NCI-H146 (cell line): ENCODE measurements around the gene GZMM.
A peak's percentile ranks its signal among the peaks of the same experiment; 100 is the strongest.

Source experiments
- DNase-seq: peaks from one replicate; lab custom pipeline; 2025; lab: John Stamatoyannopoulos, UW

The GZMM gene

DNA sequence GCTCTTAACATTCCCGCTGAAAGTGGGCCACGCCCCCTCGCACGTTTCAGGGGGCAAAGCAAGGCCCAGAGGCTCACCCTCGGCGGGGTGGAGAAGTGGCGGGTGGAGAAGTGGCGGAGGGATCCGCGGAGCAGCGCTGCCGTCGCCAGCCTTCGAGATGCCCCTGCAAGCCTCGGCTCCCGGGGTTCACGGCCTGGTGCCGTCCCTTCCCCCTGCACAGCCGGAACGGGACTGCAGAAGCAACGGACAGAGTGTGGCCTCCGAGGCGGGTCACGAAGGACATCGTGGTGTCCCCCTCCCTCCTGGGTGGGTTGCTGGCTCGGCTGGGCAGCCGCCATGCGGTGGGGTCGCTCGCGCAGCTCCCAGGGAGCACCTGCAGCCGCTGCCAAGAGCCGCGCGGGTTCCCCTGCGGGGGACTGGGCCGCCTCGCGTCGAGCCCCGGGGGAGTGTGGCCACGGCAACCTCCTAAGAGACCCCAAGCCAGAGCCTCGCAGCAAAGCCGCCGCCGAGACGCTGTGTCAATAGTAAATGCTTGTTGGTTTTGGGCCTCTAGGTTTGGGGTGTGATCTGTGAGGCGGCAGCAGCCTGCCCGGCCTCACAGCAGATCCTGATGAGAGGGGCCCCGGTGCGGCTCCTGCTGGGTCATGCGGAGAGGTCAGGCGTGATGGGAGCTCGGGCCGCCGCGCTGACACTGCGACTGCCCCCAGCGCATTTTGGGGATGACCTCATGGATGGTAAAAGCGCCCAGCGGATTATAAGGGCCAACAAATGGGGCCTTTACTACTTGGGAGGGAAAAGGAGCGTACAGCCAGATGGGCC lies 31.1 kb upstream of the GZMM start:
- DNase-seq = peak; percentile 43

DNA sequence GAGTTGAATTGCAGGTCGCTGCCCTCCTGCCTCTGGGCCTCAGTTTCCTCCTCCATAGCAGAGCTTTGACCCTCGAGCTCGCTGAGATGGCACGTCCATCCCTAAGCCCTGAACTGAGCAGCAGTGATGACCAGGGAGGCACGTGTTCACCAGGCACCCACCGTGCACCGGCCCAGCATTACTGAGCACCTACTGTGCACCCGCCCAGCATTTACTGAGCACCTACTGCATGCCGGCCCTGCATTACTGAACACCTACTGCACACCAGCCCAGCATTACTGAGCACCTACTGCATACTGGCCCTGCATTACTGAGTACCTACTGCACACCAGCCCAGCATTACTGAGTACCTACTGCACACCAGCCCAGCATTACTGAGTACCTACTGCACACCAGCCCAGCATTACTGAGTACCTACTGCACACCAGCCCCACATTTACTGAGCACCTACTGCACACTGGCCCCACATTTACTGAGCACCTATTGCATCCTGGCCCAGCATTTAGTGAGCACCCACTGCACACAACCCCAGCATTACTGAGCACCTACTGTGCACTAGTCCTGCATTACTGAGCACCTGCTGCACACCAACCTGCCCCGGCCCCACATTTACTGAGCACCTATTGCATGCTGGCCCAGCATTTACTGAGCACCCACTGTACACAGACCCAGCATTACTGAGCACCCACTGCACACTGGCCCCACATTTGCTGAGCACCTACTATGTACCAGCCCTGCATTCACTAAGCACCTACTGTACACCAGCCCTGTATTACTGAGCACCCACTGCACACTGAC lies 30.3 kb upstream of the GZMM start:
- no peak for DNase-seq

DNA sequence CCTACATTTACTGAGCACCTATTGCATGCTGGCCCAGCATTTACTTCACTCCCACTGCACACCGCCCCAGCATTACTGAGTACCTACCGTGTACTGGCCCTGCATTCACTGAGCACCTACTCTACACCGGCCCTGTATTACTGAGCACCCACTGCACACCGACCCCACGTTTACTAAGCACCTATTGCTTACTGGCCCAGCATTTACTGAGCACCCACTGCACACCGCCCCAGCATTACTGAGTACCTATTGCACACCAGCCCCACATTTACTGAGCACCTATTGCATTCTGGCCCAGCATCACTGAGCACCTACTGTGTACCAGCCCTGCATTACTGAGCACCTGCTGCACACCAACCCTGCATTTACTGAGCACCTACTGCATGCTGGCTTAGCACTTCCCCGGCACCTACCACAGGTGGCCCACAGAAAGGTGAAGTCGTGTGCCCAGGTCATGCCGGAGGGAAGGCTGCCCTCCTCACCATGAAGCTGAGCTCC lies 29.6 kb upstream of the GZMM start:
- no peak for DNase-seq

DNA sequence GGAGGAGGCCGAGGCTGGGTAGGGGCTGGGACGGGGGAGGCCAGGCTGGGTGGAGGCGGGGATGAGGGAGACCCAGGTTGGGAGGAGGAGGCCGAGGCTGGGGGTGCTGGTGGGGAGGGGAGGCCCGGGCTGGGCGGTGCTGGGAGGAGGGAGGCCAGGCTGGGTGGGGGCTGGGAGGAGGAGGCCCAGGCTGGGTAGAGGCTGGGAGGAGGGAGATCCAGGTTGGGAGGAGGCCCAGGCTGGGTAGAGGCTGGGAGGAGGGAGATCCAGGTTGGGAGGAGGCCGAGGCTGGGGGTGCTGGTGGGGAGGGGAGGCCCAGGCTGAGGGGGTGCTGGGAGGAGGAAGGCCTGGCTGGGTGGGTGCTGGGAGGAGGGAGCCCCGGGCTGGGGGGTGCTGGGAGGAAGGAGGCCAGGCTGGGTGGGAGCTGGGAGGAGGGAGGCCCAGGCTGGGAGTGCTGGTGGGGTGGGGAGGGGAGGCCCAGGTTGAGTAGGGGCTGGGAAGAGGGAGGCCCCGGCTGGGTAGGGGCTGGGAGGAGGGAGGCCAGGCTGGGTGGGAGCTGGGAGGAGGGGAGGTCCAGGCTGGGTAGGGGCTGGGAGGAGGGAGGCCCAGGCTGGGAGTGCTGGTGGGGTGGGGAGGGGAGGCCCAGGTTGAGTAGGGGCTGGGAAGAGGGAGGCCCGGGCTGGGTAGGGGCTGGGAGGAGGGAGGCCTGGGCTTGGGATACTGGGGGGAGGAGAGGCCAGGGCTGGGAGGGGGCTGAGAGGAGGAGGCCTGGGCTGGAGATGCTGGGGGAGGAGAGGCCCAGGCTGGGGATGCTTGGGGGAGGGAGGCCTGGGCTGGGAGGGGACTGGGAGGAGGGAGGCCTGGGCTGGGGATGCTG lies 25.9 kb upstream of the GZMM start:
- DNase-seq = no peak

DNA sequence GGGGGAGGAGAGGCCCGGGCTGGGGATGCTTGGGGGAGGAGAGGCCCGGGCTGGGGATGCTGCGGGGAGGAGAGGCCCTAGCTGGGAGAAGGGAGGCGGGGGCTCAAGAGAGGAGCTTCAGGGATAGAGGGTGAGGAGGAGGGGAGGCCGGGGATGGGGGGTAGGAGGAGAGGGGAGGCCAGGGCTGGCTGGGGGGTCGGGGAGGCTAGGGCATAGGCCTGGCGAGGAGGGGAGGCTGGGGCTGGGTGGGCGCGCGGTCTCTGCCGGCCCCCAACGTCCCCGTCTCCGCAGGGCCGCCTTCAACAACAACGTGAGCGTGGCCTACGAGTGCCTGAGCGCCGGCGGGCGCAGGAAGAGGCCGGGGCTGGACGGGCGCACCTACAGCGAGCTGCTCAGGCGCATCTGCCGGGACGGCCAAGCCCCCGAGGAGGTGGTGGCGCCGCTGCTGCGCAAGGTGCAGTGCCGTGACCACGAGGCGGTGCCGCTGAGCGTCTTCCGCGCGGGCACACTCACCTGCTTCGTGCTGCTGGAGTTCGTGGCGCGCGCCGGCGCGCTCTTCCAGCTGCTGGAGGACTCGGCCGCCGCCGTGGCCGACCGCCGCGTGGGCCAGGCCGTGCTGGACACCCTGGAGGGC lies 25.1 kb upstream of the GZMM start:
- DNase-seq = no peak

DNA sequence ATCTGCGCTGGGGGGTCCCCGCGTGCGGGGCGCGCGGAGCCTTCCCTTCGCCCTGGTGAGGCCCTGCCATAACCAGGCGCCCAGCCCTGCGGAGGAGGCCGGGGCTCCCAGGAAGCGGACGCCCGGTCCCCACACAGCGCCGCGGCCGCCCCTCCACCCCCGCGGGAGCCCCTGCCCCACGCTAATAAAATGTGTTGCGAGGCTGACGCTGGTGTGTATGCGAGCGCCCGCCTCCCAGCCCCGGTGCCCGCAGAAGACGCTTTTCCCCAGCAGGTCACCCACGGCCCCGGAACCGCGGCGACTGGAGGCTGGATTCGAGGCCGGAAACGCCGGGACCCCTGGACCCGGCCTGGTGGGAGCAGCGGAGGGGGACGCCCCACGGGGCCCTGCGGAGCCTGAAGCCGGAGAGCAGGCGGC lies 24.4 kb upstream of the GZMM start:
- DNase-seq = no peak

DNA sequence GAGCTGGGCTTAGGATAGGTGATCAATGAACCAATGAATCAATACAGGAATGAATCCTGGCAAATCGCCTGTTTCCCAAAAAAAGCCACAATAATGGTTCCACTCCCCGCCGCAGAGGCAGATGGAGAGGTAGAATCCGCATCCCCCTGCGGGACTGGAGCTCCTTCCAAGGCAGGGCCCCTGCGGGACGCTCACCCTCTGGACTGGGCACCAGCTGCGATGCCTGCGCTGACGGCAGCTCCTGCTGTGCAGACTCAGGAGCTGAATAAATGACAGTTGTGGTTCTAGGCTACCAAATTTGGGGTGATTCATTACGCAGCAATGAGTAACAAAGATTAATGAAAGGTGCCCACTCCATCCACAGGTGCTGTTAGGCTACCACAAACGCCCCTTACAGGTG lies 21.1 kb upstream of the GZMM start:
- no peak for DNase-seq

DNA sequence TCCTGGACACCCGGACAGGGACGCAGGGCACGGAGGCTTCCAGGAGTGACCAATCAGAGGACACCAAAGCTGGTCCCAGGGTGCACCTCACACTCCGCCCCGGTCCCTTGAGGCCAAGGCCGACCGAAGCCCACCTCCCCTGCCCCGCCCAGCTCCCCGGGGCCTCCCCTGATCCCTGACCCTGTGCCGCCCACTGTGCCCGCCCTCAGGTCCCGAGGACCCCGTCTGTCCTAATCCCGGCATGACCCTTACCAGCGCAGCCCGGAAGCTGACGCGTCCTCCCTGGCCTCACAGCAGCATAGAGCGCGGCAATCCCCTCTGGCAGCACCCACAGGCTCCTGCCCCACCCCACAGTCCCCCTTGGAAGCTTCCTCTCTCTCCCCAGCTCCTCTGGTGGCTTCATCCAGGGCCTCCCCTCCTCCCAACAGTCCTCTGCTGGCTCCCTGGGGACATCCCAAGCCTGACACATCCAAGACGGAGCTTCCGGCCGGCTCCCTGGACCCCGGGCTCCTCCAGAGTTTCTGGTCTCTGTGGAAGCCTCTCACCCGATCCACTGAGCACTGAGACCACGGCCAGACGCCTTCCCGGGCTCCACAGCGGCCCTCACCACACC lies 19.7 kb upstream of the GZMM start:
- peak; percentile 64 for DNase-seq

DNA sequence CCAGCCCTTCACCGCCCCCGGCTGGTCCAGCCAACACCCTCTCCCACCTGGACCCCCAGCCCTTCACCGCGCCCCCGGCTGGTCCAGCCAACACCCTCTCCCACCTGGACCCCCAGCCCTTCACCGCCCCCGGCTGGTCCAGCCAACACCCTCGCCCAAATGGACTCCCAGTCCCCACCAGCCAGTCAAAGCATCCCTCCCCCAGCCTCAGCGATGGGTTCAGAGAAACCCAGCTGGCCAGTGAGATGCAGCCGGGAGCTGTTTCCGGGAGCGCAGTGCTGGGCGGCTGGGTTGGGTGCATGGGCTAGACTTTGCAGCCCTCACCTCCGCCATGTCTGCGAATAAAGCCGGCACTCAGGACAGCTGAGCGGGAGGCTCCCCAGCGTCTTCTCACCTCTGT lies 18.8 kb upstream of the GZMM start:
- DNase-seq = no peak

DNA sequence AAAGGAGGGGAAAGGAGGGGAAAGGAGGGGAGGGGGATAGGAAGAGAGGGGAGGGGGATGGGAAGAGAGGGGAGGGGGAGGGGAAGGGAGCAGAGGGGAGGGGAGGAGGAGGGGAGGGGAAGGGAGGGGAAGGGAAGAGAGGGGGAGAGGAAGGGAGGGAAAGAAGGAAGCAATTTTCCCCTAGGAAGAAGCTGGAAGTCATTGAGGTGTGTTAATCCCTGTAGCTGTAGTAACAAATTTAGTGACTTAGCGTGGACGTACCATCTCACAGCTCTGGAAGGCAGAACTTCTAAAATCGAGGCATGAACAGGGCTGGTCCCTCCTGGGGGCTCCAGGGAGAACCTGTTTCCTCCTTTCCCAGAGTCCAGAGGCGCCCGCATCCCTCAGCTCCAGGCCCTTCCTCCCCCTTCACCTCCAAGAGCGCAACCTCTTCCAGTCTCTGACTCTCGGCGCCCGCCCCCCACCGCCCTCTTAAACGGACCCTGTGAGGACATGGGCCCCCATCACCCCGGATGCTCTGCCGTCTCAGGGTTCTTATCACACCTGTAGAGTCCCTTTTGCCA lies 17.9 kb upstream of the GZMM start:
- DNase-seq = no peak

DNA sequence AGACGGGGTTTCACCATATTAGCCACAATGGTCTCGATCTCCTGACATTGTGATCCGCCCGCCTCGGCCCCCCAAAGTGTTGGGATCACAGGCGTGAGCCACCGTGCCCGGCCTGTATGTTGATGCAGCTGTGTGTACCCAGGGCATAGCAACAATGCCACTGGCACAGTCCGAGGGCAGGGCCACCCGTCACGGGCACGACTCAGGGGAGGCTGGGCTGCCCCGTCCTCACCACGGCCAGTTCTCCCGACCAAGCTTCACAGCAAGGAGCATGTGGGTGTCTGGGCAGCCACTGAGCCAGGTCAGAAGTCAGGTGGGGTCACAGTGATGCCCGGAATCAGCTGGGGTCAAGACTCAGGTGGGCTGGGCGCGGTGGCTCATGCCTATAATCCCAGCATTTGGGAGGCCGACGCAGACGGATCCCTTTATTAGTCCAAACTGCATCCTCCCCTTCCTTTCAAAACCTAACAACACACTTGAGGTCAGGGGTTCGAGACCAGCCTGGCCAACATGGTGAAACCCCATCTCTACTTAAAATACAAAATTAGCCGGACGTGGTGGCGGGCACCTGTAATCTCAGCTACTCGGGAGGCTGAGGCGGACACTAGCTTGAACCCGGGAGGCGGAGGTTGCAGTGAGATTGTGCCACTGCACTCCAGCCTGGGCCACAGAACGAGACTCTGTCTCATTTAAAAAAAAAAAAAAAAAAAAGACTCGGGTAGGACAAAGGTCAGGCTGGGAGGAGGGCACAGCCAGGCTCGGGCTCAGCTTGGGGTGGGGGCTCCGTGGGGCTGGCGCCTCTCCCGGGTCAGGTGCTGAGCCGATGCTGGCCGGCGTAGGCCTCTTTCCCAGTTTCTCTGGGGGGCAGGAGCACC lies 13.5 kb upstream of the GZMM start:
- DNase-seq = no peak

DNA sequence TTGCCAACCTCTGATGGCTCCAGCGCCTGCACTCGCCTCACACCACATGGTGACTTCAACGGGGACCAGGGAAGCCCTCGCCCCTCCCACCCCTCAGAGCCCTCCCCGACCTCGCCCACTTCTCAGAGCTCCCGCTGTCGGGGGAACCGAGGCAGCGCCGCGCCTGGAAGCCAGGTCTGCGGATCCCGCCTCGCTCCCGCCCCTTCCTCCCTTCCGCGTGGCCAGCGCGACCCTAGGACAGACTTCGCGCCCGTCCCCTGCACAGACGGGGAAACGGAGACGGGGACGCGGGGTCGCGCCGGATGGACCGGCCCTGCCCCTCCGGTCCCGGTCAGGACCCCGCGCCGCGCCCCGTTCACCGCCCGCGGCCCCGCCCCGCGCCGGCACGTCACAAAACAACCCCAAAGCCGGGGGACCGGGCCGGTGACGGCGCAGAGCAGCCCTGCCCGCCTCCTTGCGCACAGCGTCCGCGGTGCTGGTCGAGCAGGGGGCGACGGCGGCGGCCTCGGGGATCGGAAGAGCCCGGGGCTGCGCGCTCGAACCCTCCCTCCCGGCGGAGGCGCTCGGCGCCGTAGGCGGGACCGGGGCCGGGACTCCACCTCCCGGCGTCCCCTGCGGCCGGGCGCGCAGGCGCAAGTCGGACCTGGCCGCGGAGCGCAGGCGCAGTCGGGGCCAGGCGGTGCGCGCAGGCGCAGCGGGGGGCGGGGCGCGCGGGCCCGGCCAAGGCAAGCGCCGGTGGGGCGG lies 12.7 kb upstream of the GZMM start:
- DNase-seq = peak; percentile 76

DNA sequence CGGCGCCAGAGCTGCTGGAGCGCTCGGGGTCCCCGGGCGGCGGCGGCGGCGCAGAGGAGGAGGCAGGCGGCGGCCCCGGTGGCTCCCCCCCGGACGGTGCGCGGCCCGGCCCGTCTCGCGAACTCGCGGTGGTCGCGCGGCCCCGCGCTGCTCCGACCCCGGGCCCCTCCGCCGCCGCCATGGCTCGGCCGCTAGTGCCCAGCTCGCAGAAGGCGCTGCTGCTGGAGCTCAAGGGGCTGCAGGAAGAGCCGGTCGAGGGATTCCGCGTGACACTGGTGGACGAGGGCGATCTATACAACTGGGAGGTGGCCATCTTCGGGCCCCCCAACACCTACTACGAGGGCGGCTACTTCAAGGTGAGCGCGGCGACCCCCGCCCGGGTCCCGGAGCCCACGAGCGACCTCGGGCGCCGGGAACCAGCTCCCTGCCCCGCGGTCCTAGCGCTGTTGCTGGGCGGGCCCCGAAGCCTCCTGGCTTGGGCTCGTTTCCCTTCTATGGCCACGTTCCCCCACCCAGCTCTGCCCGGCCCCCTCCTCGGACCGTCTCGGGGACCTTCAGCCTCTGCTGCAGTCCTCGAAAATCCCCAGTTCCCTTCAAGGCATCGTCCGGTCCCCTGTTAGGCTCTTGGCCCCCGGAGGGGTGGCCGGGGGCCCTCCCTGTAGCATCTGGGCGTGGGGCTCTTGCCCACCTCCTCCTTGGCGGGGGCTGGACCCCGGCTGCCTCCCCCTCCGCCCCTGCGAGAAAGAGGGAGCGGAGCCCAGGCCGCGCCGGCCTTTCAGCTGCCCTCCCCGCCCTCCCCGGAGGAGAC lies 11.9 kb upstream of the GZMM start, which contains the start of gene CDC34:
Gene CDC34, plus strand, starts transcription at position 8 of the 808 bp plus-strand sequence. Its CDS starts 172 bp downstream, at position 180.
- no peak for DNase-seq

DNA sequence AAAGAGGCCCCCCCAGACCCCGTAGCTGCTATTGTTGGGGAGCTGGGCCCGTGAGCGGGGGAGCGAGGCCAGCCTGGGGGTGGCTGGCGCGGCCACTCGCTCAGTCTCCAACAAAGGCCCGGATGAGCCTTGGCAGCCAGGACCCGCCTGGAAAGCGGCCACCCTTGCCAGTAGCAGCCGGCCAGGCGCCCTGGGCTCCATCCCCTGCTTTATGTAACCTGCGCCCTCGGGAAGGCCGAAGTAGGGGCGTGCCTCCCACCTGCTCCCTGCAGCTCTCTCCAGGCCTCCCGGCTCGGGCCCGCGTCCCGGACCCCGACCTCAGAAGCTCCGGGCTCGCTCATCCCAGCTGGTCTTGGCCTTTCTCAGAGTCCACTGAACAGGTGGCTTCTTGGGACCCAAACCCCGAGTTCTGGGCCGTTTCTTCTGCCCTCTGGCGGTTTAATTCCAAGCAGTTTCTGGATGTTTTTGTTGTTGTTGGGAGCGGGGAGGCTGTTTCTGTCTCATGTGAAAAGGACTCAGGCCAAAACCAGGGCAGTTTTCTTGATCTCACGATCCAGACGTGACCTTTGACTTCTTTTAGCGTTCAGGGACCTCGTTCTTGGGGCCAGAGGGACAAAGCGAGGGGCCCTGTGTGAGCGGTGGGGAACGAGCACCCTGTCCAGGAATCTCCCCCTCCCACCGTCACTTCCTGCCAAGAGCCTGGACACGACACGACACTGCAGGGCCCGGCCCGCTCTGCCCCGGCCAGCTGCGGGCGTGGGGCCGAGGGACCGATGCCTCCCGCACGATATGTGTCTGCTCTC lies 11.1 kb upstream of the GZMM start:
- peak; percentile 28 for DNase-seq

DNA sequence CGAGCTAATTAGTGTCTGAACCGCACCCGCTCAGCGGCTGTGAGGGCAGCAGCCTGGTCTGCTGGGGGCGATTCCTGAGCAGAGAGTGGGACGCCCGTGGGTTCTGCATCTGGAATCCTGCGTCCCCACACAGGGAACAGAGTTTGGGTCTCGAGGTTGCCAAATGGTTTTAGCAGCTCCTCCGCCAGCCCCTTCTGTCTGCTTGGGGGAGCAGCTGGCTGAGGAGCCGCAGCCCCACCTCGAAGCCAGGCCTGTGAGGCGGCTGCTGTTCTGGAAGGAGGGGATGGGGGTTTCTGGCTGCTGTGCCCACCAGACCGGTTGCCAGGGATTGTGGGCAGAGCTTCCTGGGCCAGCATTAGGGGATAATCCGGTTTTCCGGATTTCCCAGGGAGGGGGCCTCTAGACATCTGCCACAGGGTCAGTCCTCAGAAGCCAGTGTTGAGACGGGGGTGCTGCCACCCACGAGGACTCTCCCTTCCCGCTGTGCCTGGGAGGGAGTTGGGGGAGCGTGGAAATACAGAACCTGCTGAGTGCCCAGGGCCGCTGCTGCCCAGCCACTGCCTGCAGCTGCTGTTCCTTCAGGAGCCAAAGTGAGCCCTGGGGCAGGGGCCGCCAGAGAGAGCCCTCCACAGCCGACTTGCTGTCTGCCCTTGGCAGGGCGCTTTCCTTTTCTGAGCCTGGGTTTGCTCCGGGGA lies 10.3 kb upstream of the GZMM start:
- DNase-seq = no peak

DNA sequence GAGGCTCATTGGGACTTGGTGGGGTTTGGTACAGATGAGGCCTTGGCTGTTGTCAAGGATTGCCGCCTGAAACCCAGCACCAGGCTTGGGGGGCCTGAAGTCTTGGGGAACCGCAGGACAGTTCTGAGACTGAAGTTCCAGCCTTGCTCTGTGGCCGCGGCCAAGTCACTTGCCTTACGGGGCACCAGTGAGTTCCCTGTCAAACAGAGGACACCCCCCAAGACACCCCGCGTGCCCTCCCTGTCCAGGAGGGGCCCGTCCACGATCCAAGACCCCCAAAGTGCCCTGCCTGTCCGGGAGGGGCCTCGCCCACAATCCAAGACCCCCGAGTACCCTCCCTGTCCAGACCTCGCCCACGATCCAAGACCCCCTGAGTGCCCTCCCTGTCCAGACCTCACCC lies 9.8 kb upstream of the GZMM start:
- no peak for DNase-seq
